Muscle layer of duodenum (tissue), 2 donors: ENCODE data around the gene CACNA2D3.

Experiments
- H3K27ac ChIP-seq: one replicate; pipeline ENCODE4 v1.7.0; 2013; ENCODE audit warnings: mild to moderate bottlenecking, low read length
- H3K27me3 ChIP-seq: one replicate; pipeline ENCODE4 v1.7.0; 2013; ENCODE audit warnings: low read depth, mild to moderate bottlenecking, control low read depth, low read length
- H3K36me3 ChIP-seq, 2 donors: one replicate each; pipeline ENCODE4 v1.7.0; 2013; ENCODE audit warnings: low read length in 2 of 2, control low read depth in 1 of 2, mild to moderate bottlenecking in 1 of 2; ENCODE audit not compliant: insufficient read depth in 2 of 2, control insufficient read depth in 1 of 2
- H3K4me1 ChIP-seq, 2 donors: one replicate each; pipeline ENCODE4 v1.7.0; 2013; ENCODE audit warnings: low read length in 2 of 2, mild to moderate bottlenecking in 2 of 2, control low read depth in 1 of 2, moderate library complexity in 1 of 2; ENCODE audit not compliant: insufficient read depth in 2 of 2, control insufficient read depth in 1 of 2
- H3K4me3 ChIP-seq, 2 donors: one replicate each; pipeline ENCODE4 v1.7.0; 2013; ENCODE audit warnings: low read length in 2 of 2, low read depth in 1 of 2, mild to moderate bottlenecking in 1 of 2
- H3K9me3 ChIP-seq, 2 donors: one replicate each; pipeline ENCODE4 v1.7.0; 2013; ENCODE audit warnings: low read length in 2 of 2, control low read depth in 1 of 2, mild to moderate bottlenecking in 1 of 2; ENCODE audit not compliant: control insufficient read depth in 1 of 2
- donor health status: healthy.

The CACNA2D3 gene

DNA sequence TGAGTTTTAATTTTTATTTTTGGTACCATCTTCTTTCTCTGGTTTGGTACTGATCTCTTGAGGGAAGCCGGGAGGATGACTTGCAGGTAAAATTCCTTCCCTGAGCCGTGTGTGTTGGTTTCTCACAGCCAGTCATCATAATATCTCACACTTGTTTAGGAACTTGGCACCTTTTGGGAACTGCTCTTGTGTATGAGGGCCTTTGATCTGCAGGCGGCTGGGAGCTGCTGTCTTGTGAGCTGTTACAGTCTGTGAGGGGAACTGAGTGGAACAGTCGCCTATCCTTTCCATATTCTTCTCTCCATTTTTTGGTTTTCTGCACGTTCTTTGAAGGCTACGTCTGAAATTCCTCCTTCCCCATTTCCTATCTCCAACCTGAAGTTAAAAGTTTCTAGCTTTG lies 75.2 kb downstream of the CACNA2D3 start:
- H3K4me3 ChIP-seq: no peak overlapping the region

DNA sequence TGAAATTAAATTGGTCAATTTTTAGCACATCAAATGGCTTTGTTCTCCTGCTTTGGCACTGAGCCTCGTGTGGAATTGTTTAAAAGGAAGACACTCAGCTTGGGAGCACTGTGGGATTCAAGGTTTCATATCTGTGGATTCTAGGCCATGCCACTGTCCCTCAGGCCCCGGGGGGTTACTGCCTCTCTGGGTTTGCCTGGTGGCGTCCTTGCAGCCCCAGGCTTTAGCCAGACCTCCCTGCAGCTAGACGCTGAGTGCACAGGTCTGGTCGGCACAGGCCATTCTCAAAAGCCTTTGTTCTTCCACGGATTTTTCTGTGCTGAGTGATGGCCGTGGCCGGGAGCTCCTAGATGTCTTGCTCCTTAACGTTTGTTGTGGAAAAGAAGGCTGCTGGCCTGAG lies 76.2 kb downstream of the CACNA2D3 start:
- H3K27me3 ChIP-seq: no peaks in the 10 kb centered on the region
- no peak overlapping the region for H3K27ac ChIP-seq
- H3K4me1 ChIP-seq: peaks cover 0 to 4% of the 10 kb centered on the region in 2 donors
- H3K36me3 ChIP-seq: no peaks in the 10 kb centered on the region
- no peaks in the 10 kb centered on the region for H3K9me3 ChIP-seq
- no peak overlapping the region for H3K4me3 ChIP-seq

More for the DNA sequence above, 75.2 kb downstream of the CACNA2D3 start:
- Histone ChIP-seq H3K36me3 (no peaks in the 10 kb centered on the region), H3K4me1 (peaks cover 0 to 4% of the 10 kb centered on the region in 2 donors), H3K27me3 (no peaks in the 10 kb centered on the region), H3K9me3 (no peaks in the 10 kb centered on the region), H3K27ac (no peak overlapping the region)

DNA sequence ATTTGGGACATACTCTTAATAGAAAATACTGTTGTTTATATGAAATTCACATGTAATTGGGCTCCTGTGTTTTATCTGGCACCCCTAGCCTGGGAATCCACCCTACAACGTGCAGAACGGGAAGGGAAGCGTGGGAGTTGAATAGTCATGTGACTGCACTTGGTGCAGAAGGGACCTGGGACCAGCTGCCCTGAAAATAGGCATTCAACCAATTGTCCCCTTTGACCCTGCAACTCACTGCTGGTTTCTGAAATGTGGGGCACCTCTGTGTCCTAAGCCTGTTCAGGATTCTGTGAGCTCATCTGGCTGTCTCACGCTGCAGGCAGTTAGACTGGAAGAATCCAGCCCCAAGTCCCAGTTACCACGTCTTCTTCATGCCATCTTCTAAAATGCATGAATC lies 79.7 kb downstream of the CACNA2D3 start:
- peaks cover 0 to 4% of the 10 kb centered on the region in 2 donors for H3K4me1 ChIP-seq
- H3K36me3 ChIP-seq: no peaks in the 10 kb centered on the region
- H3K9me3 ChIP-seq: no peaks in the 10 kb centered on the region
- H3K4me3 ChIP-seq: no peak overlapping the region
- H3K27me3 ChIP-seq: no peaks in the 10 kb centered on the region
- no peak overlapping the region for H3K27ac ChIP-seq

DNA sequence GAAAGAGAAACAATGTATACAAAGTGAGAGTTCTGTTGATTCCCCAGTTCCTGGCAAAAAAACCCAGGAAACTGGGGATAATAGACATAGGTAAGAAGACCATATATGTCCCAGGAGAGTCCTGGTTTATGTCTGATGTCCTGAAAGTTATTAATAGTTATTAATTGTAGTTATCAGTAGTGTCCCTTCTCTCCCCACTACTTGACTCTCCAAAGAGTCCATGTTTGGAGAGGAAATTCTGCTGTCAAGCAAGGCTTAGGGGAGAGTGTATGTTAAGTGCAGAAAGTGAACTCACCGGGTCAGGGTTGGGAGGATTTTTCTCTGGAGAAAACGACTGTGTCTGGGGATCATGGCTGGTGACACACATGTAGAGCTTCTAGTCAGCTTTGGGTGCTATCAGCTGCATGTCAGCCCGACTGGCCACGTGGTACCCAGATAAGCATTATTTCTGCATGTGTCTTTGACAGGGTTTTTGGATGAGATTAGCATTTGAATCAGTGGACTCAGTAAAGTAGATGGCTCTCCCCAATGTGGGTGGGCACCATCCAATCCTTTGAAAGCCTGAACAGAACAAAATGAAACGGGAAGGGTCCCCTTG lies 80.4 kb downstream of the CACNA2D3 start:
- no peaks in the 10 kb centered on the region for H3K27me3 ChIP-seq
- no peak overlapping the region for H3K27ac ChIP-seq
- H3K4me3 ChIP-seq: no peak overlapping the region
- no peaks in the 10 kb centered on the region for H3K36me3 ChIP-seq
- no peaks in the 10 kb centered on the region for H3K9me3 ChIP-seq
- peaks cover 0 to 4% of the 10 kb centered on the region in 2 donors for H3K4me1 ChIP-seq

DNA sequence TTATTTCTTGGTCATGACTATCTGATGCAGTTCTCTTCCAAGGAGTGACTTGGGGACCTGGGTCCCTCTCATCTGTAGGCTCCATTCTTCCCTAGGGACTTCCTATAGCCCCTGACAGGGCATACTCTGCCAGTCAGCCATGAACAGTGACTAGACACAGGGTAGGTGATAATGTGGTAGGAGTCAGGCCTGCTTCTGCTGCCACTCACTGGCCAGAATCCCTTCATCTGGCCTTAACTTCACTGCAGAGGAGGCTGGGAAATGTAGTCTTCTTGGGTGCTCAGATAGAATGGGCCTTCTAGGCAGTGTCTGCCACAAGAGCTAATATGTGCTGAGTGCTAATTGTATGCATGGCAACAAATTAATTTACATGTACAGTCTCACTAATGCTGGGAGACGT lies 84.5 kb downstream of the CACNA2D3 start:
- Histone ChIP-seq H3K27ac (no peak overlapping the region), H3K4me1 (peaks cover 0 to 9% of the 10 kb centered on the region in 2 donors), H3K9me3 (no peaks in the 10 kb centered on the region), H3K4me3 (no peak overlapping the region), H3K27me3 (no peaks in the 10 kb centered on the region), H3K36me3 (no peaks in the 10 kb centered on the region)

DNA sequence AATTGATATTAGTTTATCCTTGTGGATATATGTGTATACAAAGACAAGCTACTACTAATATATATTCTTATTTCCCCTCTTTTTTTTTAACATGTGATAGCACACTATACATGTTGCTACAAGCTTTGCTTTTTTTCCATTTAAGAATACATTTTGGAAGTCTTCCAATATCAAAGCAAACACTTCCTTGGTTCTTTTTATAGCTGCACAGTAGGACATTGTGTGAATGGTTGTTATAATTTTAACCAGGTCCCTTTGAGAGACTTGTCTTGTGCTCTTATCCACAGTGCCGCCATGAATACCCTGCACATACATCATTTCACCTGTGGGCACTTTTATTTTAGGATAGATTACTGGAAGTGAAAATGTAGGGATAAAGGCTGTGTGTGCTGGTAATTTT lies 88.7 kb downstream of the CACNA2D3 start:
- Histone ChIP-seq H3K9me3 (no peaks in the 10 kb centered on the region), H3K4me1 (peaks cover 0 to 5% of the 10 kb centered on the region in 2 donors), H3K27me3 (no peaks in the 10 kb centered on the region), H3K4me3 (no peak overlapping the region), H3K36me3 (no peaks in the 10 kb centered on the region), H3K27ac (no peak overlapping the region)

DNA sequence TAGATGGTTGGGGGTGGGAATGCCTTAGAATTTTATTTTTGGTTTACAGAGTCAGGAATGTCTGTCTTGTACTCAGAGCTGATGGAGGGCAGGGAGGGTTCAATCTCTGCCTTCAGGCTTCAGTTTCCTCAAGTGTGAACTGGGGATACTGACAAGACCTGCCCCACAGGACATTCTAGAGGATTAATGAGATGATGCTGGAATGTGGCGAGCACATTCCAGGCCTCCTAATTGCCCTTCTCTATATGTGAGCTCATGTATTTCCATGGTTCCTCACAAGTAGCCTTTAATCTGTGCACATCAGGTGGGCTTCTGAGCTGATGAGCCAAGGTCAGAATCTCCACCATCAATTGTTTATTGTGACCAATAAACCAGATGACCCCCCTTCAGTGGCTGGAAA lies 90.4 kb downstream of the CACNA2D3 start:
- Histone ChIP-seq H3K4me1 (peaks cover 0 to 5% of the 10 kb centered on the region in 2 donors), H3K36me3 (no peaks in the 10 kb centered on the region), H3K4me3 (no peak overlapping the region), H3K27me3 (no peaks in the 10 kb centered on the region), H3K27ac (no peak overlapping the region), H3K9me3 (no peaks in the 10 kb centered on the region)

DNA sequence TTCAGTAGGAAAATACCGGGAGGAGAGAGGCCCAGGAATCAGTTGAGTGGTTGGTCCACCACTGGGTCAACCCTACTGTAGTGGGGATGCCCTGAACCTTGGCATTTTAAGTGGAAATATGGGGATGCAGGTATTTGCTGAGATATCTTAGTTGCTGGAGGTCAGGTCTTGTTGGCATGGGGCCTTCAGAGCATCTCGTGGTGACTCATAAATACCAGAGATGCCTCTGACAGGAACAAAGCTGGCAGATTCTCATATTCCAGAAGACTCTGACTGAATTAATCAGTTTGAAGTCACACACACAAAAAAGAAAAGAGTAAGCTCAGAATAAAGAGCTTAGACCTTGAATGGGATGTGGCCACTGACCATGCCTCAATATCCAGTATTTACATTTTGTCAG lies 91.6 kb downstream of the CACNA2D3 start:
- Histone ChIP-seq H3K27me3 (no peaks in the 10 kb centered on the region), H3K4me3 (no peak overlapping the region), H3K9me3 (no peaks in the 10 kb centered on the region), H3K36me3 (no peaks in the 10 kb centered on the region), H3K4me1 (peaks cover 0 to 5% of the 10 kb centered on the region in 2 donors), H3K27ac (no peak overlapping the region)

DNA sequence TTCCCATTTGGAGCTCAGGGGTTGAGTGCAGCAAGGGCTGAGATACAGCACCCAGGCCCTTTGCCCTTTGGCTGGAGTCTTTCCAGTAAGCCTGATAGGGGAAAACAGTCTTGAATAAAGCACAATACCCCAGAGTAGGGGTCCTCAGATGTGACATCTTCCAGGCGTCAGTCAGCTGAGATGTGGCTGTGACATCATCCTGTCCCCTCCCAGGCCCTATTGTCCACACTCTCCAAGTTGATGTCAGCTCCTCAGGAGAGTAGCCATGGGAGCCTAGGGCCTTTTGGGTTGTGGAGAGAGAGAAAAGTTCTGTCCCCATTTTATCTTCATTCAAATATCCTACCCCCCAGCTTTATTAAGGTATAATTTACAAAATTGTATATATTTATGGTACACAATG lies 92.5 kb downstream of the CACNA2D3 start:
- Histone ChIP-seq H3K4me1 (peaks cover 0 to 5% of the 10 kb centered on the region in 2 donors), H3K9me3 (no peaks in the 10 kb centered on the region), H3K27me3 (no peaks in the 10 kb centered on the region), H3K27ac (no peak overlapping the region), H3K4me3 (no peak overlapping the region), H3K36me3 (no peaks in the 10 kb centered on the region)

DNA sequence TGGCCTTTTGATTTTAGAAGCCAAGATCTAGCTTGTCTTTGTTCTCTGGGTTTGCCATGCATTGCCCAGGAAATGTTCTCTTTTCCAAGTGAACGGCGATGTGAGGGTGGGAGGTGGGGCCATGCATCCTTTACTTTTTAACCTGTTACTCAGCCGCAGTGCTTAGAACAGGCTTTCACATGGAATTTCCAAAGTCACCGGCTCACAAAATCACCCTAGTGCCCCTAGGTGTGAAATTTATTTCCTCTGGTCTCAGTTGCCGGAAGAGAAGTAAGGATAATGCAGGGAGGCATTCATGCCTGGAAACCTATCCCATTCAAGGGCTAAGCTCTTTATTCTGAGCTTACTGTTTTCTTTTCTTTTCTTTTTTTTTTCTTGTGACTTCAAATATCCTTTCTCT lies 93.2 kb downstream of the CACNA2D3 start:
- H3K36me3 ChIP-seq: no peaks in the 10 kb centered on the region
- no peaks in the 10 kb centered on the region for H3K27me3 ChIP-seq
- H3K9me3 ChIP-seq: no peaks in the 10 kb centered on the region
- H3K4me1 ChIP-seq: peaks cover 0 to 5% of the 10 kb centered on the region in 2 donors
- no peak overlapping the region for H3K27ac ChIP-seq
- H3K4me3 ChIP-seq: no peak overlapping the region

DNA sequence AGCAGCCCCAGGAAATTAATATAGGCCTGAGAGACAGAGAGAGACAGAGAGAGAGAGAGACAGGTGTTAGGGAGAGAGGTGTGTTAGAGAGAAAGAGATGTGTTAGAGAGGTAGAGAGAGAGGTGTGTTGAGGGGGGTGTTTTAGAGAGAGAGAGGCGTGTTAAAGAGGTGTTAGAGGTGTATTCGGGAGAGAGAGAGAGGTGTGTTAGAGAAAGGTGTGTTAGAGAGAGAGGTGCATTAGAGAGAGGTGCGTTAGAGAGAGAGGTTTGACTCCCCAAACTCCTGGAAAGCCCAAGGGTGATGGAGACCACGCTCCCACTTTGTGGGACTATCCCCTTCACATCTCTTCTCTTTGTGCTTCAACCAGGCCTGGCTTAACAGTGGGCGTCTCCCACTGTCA lies 95.5 kb downstream of the CACNA2D3 start:
- no peaks in the 10 kb centered on the region for H3K9me3 ChIP-seq
- no peak overlapping the region for H3K4me3 ChIP-seq
- no peak overlapping the region for H3K27ac ChIP-seq
- no peaks in the 10 kb centered on the region for H3K4me1 ChIP-seq
- H3K27me3 ChIP-seq: no peaks in the 10 kb centered on the region
- no peaks in the 10 kb centered on the region for H3K36me3 ChIP-seq

DNA sequence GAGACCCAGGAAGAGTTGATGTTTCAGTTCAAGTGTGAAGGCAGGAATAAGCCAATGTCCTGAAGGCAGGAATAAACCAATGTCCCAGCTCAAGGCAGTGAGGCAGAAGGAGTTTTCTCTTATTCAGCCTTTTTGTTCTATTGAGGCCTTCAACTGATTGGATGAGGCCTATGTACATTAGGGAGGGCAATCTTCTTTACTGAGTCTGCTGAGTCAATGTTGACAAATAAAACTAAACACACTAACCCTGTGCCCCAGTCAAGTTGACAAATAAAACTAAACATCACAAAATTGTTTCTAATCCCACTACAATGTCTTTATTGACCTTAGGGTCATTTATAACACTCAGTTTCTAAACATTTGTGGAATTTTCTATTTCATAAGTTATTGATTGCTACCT lies 100.0 kb downstream of the CACNA2D3 start:
- no peak overlapping the region for H3K4me3 ChIP-seq
- H3K27me3 ChIP-seq: no peaks in the 10 kb centered on the region
- H3K36me3 ChIP-seq: no peaks in the 10 kb centered on the region
- no peaks in the 10 kb centered on the region for H3K4me1 ChIP-seq
- no peaks in the 10 kb centered on the region for H3K9me3 ChIP-seq
- H3K27ac ChIP-seq: no peak overlapping the region
